DMS53 treated with DMSO at 0.1 percent for 48 hours (cell line): ENCODE results near the gene KCNQ1.

Experiments used
- DNase-seq: peaks from one replicate; lab custom pipeline; 2025; ENCODE audit not compliant: unreplicated experiment; lab: John Stamatoyannopoulos, UW

KCNQ1 gene

DNA sequence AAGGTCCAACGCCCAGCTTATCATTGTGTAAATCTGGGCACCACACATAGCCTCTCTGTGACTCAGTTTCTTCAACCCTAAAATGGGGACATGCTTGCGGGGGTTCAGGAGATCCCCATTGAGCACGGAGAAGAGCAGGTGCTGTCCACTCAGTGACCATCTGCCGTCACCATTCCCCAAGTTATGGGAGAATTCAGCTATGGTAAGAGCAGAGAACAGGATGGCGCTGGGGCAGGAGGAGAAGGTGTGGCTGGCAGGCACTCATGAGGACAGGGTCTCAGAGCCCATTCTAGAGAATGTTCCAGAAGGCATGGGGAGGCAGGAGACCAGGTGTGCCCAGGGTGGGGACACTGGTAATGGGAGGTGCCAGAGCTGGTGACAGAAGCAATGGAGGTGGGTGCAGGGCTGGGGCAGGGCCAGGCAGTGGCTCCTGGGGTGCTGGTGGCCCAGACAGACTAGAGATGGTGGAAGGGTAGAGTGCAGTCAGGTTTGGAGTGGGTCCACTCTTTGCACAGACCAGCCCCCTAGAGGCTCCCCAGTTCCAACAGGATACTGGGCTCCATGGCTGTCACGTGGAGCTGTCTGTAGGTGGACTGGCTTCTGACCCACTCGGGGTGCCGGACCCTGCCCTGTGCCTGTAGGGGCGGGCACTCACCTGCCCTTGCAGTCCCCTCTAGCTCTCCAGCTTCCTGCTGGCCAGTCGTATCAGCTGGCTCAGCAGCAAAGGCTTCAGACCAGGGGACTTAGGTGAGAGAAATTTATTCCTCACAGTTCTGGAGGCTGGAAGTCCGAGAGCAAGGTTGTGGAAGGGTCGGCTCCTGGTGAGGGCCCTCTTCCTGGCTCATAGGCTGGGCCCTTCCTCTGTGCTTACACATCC lies 356.1 kb downstream of the KCNQ1 start:
- DNase-seq, result no peak

DNA sequence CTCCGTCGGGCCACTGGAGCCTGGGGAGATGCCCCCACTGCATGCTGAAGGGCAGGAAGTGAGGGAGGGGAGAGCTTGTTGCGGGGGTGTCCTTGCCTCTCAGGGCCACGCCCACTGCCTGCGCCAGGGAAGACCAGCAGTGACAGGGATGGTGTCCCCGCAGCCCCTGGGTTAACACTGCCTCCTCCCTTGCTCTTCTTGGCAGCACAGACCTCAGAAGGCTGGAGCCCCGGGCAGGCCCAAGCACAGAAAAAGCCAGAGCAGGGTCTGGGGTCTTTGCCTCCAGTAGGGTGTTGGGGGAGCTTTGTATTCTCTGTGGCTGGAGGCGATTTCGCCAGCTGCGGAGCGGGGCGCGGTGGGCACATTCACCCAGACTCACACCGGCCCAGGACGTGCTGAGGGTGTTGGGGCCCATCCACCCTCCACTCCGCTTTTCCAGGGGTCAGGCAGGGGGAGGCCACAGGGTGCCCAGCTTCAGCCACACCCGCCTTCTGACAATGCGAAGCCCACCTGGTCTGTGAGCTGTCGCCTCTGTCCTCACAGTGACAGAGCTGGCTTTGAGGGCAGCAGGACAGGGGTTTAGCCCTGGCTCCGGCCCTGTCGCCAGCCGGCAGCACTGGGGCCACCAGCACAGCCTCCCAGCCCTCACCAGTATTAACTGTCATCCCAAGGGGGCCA lies 357.0 kb downstream of the KCNQ1 start:
- DNase-seq, result no peak

- DNase-seq, result no peak
These were observed 357.8 kb downstream of the KCNQ1 start for GRCh38 chr11:2802389-2803185.

GRCh38 chr11:2803186-2804091 lies 358.6 kb downstream of the KCNQ1 start:
- no peak for DNase-seq

DNA sequence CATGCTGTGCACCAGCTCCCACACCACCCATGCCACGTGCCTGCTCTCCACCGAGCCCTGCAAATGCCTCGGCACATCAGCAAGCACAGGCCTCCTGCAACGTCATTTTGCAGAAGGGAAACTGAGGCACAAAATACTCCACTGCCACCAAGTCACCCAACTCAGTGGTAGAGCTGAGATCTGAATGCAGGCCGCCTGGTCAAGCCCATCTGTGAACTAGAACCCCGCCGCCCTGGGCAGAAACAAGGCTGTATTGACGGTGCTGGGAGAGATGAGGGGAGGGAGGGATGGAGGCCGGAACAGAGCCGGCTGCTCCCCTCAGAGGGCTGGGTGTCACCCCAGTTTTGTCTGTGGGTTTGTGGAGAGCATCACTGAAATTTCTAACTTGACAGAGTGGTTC lies 359.4 kb downstream of the KCNQ1 start:
- DNase-seq, result no peak

DNA sequence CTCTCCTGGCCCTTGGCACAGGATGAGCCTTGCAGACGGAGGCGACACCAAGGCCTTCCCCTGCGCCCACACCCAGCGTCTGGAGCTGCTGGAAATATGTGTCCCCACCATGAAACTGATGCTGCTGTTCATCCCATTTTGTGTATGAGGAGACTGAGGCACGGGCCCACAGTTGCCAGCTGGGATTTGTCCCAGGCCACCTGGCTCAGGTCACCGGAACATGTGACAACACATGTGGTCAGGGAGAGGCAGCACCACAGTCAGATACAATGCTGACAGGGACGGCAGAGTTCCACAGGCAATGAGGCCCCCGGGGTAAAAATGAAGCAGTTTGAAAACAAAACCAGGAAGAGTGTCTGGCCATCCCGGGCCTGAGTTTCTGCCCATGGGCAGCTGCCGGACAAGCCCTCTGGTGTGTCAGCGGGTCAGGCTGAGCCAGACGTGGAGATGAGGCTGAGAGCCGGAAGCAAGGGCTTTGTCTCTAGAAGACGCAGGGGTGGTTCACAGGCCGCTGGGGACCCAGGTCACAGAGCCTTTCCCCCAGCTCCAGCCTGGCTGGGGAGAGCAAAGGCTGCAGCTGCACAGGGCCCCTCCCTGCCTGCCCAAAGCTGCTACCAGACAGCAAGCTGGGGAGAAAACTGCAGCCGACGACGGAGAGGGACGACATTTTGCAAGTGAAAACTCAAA lies 360.0 kb downstream of the KCNQ1 start:
- no peak for DNase-seq

DNA sequence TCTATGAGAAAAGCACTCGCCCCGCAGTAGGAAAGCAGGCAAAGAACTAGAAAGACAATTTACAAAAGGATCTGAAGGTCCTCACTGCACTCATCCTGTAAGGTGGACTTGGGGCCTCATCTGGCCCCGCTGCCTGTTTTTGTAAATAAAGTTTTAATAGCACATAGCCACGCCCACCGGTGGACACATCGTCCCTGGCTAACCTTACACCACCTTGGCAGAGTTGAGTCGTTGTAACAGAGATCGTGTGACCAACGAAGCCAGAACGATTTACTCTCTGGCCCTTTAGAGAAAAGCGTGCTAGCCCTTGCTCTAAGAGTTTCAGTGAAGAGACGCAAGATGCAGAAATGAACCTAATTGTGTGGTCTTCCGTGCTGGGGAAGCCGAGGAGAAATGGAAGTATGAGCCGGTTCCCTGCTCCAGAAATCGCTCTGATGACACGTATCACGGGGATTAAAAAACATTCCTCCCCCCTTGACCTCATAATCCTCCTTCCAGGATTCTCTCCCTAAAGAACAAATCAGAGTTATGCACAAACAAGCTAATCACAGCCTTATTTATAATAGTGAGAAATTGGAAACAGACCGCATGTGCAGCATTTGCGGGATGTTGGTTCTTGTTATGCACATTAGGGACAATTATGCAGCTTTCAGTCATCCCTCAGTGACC lies 360.7 kb downstream of the KCNQ1 start:
- no peak for DNase-seq

DNA sequence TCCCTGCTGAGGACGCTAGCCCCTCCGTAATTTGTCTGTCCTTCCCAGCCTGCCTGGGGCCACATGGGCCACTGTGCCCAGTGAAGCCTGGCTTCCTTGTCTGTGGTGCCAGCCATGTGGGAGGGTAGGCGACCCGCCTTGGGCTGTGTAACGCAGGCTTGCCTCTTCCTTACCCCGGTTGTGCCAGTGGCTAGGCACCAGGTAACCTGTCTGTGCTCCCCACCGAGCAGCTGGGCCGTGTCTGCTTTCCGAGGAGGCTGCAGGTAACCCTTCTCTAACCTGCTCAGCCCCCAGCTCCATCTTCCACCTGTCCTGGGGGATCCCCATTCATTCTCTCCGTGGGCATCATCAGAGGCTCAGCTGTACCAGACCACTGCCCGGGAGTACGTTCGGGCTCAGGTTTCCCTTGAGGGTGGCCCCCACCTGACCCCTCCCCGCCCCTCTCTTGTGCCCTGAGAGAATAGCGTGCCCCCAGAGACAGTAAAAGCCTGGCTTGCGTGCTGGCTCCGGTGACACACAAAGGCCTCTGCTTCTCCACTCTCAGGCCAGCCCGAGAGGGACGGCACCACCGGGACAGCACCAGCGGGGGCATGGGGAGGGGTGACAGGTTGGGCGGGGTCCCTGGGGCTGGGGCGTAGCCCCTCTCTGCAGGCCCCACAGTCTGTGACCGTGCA lies 361.7 kb downstream of the KCNQ1 start:
- no peak for DNase-seq

DNA sequence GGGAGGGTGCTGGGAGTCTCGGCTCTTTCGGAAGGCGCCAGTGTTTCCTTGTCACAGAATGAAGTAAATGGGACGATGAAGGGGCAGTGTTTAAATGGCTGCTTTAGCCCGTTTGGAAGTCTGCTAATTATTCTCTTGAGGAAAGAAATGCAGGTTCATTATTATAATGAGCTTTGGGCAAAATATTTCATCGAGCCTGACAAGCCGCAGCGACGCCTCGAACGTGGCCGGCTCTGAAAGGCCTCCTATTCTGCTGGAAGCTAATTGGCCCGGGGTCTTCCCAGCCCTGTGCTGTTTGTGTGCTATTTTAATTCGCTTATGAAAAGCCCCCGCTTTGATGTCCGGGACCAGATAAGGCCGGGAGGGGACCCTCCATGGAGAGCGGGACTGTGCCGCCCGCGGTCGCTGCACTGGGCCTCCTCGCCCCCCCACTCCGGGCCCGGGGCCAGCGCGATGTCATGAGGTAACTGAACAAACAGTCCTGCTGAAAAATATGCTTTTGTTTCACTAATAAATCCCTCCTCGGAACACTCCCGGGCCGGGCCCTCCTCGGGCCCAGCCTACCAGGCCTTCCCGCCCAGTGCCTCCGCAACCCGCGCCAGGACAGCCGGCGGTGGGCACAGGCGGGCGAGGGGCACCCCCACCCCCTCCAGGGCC lies 362.3 kb downstream of the KCNQ1 start:
- no peak for DNase-seq

DNA sequence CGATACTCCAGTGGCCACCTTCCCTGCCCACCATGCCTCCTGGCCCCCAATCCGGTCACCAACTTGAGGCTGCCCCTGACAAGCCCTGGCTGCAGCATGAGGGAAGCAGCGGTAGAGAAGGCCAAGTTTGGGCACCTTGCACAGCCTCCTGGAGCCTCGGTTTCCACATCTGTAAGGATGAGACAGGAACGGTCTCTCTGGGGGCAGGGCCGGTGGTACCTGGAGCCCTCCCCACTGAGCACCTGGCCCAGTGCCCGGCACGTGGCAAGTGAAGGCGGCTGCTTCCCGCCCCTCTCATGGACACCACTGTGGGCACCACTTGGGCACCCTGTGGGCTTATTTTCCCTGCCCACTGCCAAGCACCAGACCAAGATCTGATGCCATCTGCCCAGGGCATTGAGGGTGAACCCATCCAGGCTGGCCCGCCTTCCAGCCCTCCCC lies 363.0 kb downstream of the KCNQ1 start:
- no peak for DNase-seq

DNA sequence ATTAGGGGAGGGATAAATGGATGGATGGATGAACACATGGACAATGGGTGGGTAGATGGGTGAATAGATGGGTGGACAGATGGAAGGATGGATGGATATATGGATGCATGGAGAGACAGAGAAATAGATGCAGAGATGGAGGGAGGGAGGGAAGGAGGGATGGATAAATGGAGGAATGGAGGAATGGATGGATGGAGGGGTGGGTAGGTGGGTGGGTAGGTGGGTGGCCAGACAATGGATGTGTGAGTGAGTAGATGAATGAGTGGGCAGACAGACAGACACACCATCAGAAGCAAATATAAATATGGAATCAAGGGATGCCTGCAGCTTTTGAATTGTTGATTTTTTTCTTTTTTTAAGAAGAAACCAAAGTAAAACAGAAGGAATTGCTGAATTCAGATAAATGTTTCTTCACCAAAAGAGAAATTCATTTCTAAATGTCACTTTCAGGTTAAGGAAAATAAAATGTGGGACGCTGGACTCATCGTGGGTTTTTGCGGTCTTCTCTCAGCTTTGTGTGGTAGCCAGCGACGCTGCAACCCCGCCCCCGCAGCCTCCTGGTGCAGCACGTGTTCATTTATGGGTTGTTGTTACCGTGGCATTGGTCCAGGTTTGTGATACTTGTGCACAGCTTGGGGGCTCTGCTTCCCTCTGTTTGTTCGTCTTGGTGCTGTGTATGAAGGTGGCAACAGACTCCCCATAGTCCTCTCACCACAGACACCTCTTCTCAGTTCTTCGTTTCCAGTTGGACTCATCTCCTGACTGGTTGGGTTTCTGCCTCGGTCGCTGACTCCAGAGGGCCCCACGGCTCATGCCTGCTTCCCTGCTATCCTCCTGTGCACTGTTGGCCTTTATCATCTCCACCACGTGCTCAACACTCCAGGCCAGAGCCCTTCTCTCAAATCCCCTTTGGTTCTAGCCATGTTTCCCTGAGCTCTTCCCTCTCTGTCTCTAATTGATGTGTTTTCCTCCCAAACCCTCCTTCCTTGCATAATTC lies 364.3 kb downstream of the KCNQ1 start:
- DNase-seq, result no peak

DNA sequence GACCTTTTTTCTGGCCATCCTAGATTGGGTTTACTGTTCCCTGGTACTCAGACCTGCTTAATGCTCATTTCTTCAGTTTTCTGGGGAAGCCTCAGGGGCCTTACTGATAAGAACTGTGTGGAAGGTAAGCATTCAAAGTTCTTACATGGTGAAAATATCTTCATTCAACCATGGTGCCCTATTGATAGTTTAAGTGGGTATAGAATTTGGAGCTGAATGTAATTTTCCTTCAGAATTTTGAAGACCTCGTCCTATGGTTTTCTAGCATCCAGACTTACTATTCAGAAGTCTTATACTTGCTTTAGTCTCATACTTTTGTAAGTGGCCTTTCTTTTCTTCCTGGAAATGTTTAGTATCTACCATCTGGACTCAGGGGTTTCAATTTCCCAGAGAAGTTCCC lies 365.0 kb downstream of the KCNQ1 start:
- DNase-seq, result no peak

DNA sequence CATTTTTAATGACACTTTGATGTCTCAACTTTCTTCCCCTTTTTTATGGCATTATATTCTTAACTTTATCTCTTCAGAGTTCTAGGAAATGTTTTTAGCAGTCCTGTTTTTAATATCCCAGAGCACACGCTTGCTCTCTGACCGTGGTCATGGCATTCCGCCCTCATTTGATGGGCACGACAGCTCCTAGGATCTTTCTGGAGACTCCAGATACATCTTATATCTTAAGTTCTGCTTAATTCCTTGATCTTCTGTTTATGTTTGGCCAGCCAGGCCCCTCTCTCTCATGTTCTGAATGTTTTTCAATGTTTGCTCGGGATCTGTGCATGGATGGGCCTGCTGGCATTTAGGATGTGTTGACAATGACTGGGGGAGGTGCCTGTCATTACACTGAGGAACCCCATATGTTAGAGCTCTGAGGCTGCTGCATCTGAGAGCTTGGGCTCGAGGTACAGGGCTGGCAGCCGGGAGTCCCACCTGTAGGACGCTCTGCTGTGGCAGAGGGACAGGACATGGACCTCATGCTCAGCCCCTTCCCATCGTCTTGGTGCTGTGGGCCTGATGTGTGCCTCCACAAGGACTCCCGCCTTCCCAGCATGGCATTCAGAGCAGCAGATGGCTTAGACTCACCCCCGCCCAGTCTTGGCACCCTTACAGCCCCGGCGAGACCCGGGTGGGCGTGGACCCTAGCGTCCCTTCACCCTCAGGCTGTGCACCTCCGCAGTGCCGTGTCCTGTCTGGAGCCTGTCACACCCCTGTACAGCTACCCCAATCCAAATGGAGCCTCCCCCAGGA lies 365.8 kb downstream of the KCNQ1 start:
- DNase-seq, result no peak

DNA sequence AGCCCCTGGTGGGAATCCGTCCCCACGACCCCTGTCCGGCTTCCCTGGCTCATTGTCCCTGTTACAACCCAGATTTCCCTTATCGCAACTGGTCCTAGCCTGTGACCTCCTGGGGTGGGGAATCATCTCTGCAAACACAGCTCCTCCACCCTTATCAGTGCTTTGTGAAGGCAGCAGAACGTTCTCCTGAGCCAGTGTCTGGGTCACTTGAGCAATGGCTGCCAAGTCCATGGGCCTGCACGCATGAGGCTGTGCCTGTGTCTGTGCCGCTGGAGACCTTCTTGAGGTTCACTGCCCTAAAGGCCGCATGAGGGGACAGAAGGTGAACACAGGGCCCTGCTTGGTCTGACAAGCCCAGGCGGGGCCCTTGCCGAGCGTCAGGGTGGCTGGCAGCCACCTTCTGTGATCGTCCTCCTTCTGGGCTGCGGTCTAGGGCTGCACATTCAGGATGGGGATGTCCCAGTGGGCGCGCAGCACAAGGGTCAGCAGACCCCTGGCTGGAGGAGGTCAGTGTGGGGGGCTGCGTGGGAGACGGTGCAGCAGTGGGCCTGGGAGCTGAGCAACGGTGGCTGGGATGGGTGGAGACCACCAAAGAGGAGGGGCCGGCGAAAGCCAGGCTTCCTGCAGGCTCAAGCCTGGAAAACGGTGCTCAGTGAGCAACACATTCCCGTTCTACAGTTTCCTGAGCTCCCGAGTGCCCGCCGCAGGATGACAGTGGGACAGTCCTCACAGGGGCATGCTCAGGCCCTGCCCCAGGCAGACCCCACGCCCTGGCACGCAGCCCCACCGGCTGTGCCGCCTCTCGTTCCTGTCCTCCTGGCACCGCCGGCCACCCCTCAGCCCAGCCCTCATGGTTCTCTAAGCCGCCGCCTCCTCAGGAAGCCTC lies 366.6 kb downstream of the KCNQ1 start:
- no peak for DNase-seq

DNA sequence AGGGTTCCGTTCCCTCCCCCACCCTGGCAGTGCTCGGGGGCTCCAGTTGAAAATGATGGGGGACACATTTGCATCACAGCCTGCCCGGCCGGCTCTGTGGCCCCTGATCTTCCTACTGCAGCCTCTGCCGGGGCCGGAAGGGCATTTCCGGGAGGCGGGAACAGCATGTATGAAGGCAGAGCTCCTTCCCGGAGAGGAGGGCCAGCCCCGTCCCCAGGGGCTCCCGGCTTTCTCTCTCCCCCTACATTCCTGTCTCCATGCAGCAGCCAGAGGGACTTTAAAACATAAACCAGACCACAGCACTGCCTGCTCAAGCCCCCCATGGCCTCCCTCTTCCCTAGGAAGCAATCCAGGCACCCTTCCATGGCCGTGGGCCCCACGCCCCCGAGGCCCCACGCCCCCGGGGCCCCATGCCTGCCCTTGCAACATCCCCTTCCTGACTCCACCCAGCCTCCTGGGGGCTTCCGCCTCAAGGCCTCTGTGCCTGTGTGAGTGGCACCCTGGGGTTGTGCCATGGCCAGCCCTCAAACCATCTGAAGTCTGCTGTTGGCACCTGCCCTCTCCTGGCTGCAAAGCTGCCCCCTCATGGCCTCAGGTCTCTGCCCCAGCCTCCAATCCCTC lies 367.7 kb downstream of the KCNQ1 start:
- DNase-seq, result no peak
